ENCODE data around the gene RNF212.

DNA sequence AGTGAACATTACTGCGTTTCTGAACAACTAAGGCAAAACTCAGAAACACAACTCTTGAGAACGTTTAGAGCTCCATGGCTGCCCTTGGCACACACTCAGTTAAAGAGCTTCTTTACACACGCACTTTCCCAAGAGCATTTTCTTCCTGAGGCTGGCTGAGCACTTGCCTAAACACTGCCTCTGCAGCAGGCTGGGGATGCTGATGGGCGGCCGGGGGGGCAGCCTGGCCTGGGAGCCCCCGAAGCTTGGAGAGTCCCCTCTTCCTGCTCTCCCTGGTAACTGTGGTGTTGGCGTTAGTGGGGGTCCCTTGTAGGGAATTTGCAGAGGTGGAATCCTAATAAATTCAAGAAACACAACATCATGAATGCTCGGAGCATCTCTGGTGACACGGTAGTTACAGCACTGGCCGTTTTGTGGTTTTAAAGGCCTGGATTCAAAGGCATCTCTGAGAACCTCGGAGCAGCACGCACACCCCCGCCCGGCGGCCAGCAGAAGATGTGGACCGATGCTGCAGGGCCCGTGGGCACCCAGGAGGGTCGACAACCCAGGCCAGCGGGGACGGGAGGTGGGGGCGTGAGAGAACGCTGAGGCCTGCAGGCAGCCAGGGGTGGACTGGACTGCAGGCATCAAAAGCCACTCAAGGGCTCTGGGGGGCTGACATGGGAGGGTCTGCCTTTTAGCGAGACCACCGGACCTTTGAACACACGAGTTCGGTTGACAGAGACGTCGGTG is 56.5 kb downstream of the RNF212 start:
- TF ChIP-seq, protein P1, sequence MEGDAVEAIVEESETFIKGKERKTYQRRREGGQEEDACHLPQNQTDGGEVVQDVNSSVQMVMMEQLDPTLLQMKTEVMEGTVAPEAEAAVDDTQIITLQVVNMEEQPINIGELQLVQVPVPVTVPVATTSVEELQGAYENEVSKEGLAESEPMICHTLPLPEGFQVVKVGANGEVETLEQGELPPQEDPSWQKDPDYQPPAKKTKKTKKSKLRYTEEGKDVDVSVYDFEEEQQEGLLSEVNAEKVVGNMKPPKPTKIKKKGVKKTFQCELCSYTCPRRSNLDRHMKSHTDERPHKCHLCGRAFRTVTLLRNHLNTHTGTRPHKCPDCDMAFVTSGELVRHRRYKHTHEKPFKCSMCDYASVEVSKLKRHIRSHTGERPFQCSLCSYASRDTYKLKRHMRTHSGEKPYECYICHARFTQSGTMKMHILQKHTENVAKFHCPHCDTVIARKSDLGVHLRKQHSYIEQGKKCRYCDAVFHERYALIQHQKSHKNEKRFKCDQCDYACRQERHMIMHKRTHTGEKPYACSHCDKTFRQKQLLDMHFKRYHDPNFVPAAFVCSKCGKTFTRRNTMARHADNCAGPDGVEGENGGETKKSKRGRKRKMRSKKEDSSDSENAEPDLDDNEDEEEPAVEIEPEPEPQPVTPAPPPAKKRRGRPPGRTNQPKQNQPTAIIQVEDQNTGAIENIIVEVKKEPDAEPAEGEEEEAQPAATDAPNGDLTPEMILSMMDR (IDR thresholded peaks at IDR 0.05; ENCODE audit: insufficient read depth, low read length), result no peak
- TF ChIP-seq POLR2AphosphoS5 (IDR thresholded peaks at IDR 0.05; ENCODE audit: low read depth) (no peak), GABPA (IDR thresholded peaks at IDR 0.05; ENCODE audit: low read depth) (no peak)
- TF ChIP-seq, protein P2, sequence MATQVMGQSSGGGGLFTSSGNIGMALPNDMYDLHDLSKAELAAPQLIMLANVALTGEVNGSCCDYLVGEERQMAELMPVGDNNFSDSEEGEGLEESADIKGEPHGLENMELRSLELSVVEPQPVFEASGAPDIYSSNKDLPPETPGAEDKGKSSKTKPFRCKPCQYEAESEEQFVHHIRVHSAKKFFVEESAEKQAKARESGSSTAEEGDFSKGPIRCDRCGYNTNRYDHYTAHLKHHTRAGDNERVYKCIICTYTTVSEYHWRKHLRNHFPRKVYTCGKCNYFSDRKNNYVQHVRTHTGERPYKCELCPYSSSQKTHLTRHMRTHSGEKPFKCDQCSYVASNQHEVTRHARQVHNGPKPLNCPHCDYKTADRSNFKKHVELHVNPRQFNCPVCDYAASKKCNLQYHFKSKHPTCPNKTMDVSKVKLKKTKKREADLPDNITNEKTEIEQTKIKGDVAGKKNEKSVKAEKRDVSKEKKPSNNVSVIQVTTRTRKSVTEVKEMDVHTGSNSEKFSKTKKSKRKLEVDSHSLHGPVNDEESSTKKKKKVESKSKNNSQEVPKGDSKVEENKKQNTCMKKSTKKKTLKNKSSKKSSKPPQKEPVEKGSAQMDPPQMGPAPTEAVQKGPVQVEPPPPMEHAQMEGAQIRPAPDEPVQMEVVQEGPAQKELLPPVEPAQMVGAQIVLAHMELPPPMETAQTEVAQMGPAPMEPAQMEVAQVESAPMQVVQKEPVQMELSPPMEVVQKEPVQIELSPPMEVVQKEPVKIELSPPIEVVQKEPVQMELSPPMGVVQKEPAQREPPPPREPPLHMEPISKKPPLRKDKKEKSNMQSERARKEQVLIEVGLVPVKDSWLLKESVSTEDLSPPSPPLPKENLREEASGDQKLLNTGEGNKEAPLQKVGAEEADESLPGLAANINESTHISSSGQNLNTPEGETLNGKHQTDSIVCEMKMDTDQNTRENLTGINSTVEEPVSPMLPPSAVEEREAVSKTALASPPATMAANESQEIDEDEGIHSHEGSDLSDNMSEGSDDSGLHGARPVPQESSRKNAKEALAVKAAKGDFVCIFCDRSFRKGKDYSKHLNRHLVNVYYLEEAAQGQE (IDR thresholded peaks at IDR 0.05; ENCODE audit: insufficient replicate concordance, low read depth), result no peak

All from HL-60 (cell line).